ENCODE results near the gene CNOT6.

DNA sequence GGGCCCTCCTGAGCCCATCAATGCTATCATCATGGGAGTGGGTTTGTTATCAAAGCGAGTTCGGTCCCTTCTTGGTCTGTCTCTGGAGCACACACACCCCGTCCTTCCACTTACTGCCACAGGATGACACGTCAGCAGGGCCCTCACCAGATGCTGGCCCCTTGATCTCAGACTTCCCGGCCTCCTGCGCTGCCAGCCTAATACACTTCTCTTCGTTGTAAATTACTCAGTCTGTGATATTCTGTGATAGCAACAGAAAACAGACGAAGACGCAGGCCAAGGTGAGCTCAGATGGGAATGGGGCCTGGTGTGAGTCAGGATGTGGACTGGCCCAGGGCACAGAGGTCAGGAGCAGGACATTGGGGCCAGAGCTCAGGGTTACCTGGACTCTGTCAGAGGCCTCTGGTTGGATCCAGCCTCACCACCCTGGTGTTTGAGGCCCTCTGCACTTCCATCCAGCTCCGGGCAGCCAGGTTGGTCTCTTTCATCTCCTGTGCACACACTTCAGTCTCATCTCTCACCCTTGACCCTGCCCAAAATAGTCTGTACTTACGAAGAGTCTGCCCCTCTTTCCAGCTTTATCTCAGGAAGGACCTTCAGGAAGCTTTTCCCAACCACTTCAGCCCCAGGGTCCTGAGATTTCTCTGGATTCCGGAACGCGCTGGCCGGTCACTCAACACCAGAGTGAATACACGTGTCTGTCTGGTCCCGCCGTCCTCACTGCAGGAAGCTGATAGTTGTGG is 26.0 kb upstream of the CNOT6 start:
- TF ChIP-seq CTCF (IDR thresholded peaks at IDR 0.05) (no peak), POLR2AphosphoS5 (IDR thresholded peaks at IDR 0.05) (no peak), POLR2A (IDR thresholded peaks at IDR 0.05) (no peak)

Data from stomach (tissue), 4 donors.